Measurements from ENCODE around the gene CDK5RAP3. TPM values are rescaled to one million over a fixed set of nuclear protein-coding genes. Genes with fewer than 3 reads are reported as not detected.
A peak's percentile ranks its signal among the peaks of the same experiment; 100 is the strongest.

The CDK5RAP3 gene
- total and polyA plus RNA-seq, 2 experiments from 2014 or later = 124 to 179 TPM

DNA sequence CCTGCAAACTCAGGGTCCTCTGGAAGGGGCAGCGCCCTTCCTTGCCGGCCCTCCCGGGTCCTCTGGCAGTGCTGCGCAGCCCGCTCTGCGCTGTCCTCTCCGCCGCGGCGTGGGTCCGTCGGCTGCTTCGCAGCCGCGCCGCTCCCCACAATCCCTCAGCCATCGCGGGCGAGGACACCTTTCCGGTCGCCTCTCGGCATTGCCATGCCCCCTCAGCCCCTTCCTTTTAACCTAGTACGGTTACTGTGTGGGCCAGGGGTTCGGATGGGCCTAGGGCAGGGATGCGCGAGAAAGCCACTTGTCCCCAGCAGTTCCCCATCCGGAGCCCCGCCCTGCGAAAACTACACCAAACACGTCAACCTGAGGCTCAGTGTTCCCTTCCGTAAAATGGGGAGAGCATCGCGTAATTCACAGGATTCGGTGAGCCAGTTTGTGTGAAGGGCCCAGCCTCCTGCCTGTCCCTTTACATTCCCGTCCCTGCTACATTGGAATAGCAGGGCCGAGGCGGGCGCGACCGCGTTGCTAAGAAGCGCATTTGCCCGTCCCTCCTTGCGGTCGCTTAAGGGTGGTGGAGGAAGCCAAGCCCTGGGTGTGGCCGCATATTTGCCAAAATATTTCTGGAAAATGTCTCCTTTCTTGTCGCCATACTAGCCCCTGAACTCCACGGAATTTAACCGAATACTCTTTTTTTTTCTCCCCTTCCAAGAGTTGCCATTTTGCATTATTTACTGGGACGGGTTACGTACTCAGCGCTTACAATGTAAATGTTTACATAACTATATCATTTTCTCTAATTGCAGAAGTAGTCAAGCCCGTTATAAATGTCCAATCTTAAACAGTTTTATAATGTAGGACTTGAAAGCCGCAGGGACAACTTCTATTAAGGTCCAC, 53.5 kb downstream of the CDK5RAP3 start:
- H3K9me3 ChIP-seq (ENCODE audit: low read depth) = no peaks in the 10 kb centered on the region
- peak overlapping the region; percentile 44 for H2AFZ ChIP-seq
- no peaks in the 10 kb centered on the region for H3K36me3 ChIP-seq (replicated peaks; ENCODE audit: insufficient read depth, low read depth)
- TF ChIP-seq EZH2 (IDR thresholded peaks at IDR 0.05; ENCODE audit: borderline replicate concordance) = no peak
- TF ChIP-seq EZH2phosphoT487 (IDR thresholded peaks at IDR 0.05; ENCODE audit: low read depth, severe bottlenecking, unreplicated experiment) = peak; percentile 45
- TF ChIP-seq, protein P1, sequence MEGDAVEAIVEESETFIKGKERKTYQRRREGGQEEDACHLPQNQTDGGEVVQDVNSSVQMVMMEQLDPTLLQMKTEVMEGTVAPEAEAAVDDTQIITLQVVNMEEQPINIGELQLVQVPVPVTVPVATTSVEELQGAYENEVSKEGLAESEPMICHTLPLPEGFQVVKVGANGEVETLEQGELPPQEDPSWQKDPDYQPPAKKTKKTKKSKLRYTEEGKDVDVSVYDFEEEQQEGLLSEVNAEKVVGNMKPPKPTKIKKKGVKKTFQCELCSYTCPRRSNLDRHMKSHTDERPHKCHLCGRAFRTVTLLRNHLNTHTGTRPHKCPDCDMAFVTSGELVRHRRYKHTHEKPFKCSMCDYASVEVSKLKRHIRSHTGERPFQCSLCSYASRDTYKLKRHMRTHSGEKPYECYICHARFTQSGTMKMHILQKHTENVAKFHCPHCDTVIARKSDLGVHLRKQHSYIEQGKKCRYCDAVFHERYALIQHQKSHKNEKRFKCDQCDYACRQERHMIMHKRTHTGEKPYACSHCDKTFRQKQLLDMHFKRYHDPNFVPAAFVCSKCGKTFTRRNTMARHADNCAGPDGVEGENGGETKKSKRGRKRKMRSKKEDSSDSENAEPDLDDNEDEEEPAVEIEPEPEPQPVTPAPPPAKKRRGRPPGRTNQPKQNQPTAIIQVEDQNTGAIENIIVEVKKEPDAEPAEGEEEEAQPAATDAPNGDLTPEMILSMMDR (IDR thresholded peaks at IDR 0.05; ENCODE audit: poor library complexity) = no peak
- no peaks in the 10 kb centered on the region for H3K79me2 ChIP-seq
- DNase-seq (ENCODE audit: low spot score) = peak; percentile 58
- H3K27ac ChIP-seq = no peak overlapping the region
- H3K4me2 ChIP-seq = peak overlapping the region; percentile 85
- H3K4me1 ChIP-seq (ENCODE audit: insufficient read depth) = peaks cover 31% of the 10 kb centered on the region
- no peaks in the 10 kb centered on the region for H3K9me2 ChIP-seq (replicated peaks; ENCODE audit: insufficient read depth)
- WGBS (ENCODE audit: low lambda C conversion rate, missing lambda C conversion rate) = 2% methylated on average over 49 of the region's 54 CpGs
- peaks cover 37% of the 10 kb centered on the region for H3K27me3 ChIP-seq
- no peaks in the 10 kb centered on the region for H4K20me1 ChIP-seq (ENCODE audit: insufficient read depth, poor library complexity, severe bottlenecking)
- peak overlapping the region; percentile 15 for H3K4me3 ChIP-seq

DNA sequence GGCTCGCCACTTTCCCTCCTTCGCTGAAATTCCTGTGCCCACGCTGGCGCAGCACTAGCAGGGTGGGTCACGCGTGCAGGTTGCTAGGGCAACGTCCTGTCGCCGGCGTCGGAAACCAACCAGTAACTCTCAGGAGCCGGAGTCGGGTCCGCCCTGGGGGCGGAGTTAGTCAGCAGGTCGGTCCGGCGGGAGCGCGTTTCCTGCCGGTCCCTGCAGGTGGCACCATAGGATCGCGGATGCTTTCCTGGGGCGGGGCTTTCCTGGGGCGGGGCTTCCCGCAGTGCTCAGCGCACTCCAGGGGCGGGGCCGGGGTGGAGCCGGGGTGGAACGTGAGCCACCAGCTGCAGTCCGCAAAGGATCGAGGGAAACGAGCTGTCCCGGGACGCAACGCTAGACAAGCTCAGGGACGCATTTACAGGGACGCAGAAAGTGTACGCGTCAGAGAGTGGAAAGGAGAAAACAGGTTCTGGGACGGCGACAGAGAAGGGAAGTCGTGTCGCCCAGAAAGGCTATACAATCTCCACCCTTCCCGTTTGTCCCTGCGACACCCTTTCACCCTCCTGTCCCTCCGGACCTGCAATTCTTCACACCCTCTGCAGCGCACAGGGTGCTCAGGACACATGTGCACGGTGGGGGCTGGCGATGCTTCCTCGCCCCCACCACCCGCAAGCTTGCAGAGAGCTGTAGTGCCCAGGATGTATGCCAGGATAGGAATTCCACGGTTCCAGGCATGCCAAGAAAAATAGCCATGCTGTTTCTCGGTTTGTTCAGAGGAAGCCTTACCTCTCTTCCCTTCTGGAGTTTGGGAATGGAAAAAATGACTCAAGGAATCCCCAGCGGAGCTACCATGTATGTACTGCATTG, 54.4 kb downstream of the CDK5RAP3 start:
- H3K36me3 ChIP-seq (replicated peaks; ENCODE audit: insufficient read depth, low read depth) = no peaks in the 10 kb centered on the region
- TF ChIP-seq, protein P1 (IDR thresholded peaks at IDR 0.05; ENCODE audit: poor library complexity) = peak; percentile 99
- no peak for TF ChIP-seq EZH2 (IDR thresholded peaks at IDR 0.05; ENCODE audit: borderline replicate concordance)
- 3% methylated on average over 47 of the region's 56 CpGs for WGBS (ENCODE audit: low lambda C conversion rate, missing lambda C conversion rate)
- no peaks in the 10 kb centered on the region for H3K79me2 ChIP-seq
- peak overlapping the region; percentile 94 for H3K4me2 ChIP-seq
- H4K20me1 ChIP-seq (ENCODE audit: insufficient read depth, poor library complexity, severe bottlenecking) = no peaks in the 10 kb centered on the region
- H3K27me3 ChIP-seq = peaks cover 36% of the 10 kb centered on the region
- H3K4me1 ChIP-seq (ENCODE audit: insufficient read depth) = peaks cover 31% of the 10 kb centered on the region
- H3K9me2 ChIP-seq (replicated peaks; ENCODE audit: insufficient read depth) = no peaks in the 10 kb centered on the region
- peak overlapping the region; percentile 49 for H3K27ac ChIP-seq
- DNase-seq (ENCODE audit: low spot score) = peak; percentile 98
- no peaks in the 10 kb centered on the region for H3K9me3 ChIP-seq (ENCODE audit: low read depth)
- peak overlapping the region; percentile 45 for H2AFZ ChIP-seq
- H3K4me3 ChIP-seq = peak overlapping the region; percentile 20

DNA sequence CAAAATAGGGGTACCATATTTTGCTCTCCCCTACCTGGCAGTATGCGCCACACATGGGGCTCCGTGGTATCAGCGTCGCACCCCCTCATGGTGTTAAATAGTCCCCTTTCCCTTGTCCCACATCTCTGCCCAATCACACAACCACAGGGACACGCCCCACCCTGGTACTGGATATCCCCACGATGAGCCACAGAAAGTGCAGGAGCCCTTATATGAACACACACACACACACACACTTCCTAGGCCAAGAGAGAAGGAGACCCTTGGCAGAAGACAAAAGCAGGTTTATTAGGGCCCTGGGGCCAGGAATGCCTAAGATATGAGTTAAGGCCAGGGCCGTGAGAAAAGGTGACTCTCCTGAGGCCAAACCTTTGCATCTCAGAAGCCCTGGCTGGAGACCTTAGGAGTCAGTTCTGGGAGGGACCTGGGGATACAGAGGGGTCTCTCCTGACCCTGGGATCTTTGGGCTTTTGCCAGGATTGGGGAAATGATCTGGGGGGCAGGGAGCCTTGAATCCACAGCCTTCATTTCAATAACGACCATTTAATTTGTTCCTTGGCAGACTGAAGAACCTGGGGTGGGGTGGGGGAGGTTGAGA, 55.1 kb downstream of the CDK5RAP3 start:
- Histone ChIP-seq H3K9me2 (replicated peaks; ENCODE audit: insufficient read depth) (no peaks in the 10 kb centered on the region), H4K20me1 (ENCODE audit: insufficient read depth, poor library complexity, severe bottlenecking) (no peaks in the 10 kb centered on the region), H3K4me3 (no peak overlapping the region), H3K4me1 (ENCODE audit: insufficient read depth) (peaks cover 31% of the 10 kb centered on the region), H2AFZ (no peak overlapping the region), H3K27me3 (peaks cover 29% of the 10 kb centered on the region), H3K79me2 (no peaks in the 10 kb centered on the region), H3K27ac (peak overlapping the region; percentile 49), H3K4me2 (peak overlapping the region; percentile 94), H3K9me3 (ENCODE audit: low read depth) (no peaks in the 10 kb centered on the region), H3K36me3 (replicated peaks; ENCODE audit: insufficient read depth, low read depth) (no peaks in the 10 kb centered on the region)
- WGBS (ENCODE audit: low lambda C conversion rate, missing lambda C conversion rate) = 43% methylated on average over 8 of the region's 8 CpGs
- TF ChIP-seq, protein P1 (IDR thresholded peaks at IDR 0.05; ENCODE audit: poor library complexity) = no peak
- no peak for TF ChIP-seq EZH2 (IDR thresholded peaks at IDR 0.05; ENCODE audit: borderline replicate concordance)
- DNase-seq (ENCODE audit: low spot score) = no peak

All from hepatocyte (in vitro differentiated cells).